Vagina (tissue), 2 donors: ENCODE data around the gene KRTAP10-7. TPM values are rescaled to one million over a fixed set of nuclear protein-coding genes. Genes with fewer than 3 reads are reported as not detected.
"Not testable (repeated sequence)": the region's sequence is repeated elsewhere in the genome, so short reads cannot be mapped to it uniquely, and the experiment has no call there.

Source experiments
- DNase-seq, 2 donors: peaks; one replicate each; pipeline ENCODE4 v3.0.0-alpha.2; 2017; ENCODE audit errors: extremely low spot score in 2 of 2
- H3K27ac ChIP-seq: fragments of 200-600 bp; sonication (generic); one replicate; pipeline ENCODE4 v1.5.1; 2019
- H3K27me3 ChIP-seq: fragments of 200-600 bp; sonication (generic); one replicate; pipeline ENCODE4 v1.5.1; 2019
- H3K36me3 ChIP-seq, 2 donors: fragments of 200-600 bp; sonication (generic); one replicate each; pipeline ENCODE4 v1.5.1; 2017 to 2019
- H3K4me1 ChIP-seq: fragments of 200-600 bp; sonication (generic); one replicate; pipeline ENCODE4 v1.5.1; 2019
- H3K4me3 ChIP-seq, 2 donors: fragments of 200-600 bp; sonication (generic); 1 replicate in 1 of 2; 2 replicates in 1 of 2; pipeline ENCODE4 v1.5.1; 2016 to 2019
- H3K9me3 ChIP-seq: fragments of 200-600 bp; sonication (generic); one replicate; pipeline ENCODE4 v1.5.1; 2019
- CTCF ChIP-seq, 3 experiments: fragments of 450-650 bp in 2 of 3; fragments of 200-600 bp in 1 of 3; sonication (generic) in 1 of 3; IDR thresholded peaks; one replicate each; pipeline ENCODE4 v1.5.1; 2017 to 2019; ENCODE audit warnings: antibody characterized with exemption in 3 of 3, mild to moderate bottlenecking in 2 of 3, moderate library complexity in 2 of 3
- POLR2A ChIP-seq, 2 donors: fragments of 450-650 bp; IDR thresholded peaks; one replicate each; pipeline ENCODE4 v1.6.1; 2017; ENCODE audit warnings: antibody characterized with exemption in 2 of 2, mild to moderate bottlenecking in 2 of 2, moderate library complexity in 2 of 2
- POLR2AphosphoS5 ChIP-seq, 2 donors: sonication (generic); formaldehyde crosslinking; IDR thresholded peaks; one replicate each; pipeline ENCODE4 v1.9.0; 2017; ENCODE audit warnings: antibody characterized with exemption in 2 of 2, mild to moderate bottlenecking in 2 of 2, low read depth in 1 of 2; ENCODE audit not compliant: insufficient read depth in 1 of 2
- intact Hi-C: fragments of 100-400 bp; cut with DNase I; formaldehyde crosslinking; loops from one replicate; pipeline ENCODE4 v1.15.1; 2023
- total RNA-seq: library from RNA; depleted of rRNA; stranded (reverse); fragments of >200 nt; gene quantifications from one replicate; pipeline ENCODE4 v1.2.3, GENCODE V29; 2016

KRTAP10-7 gene
- total RNA-seq, 1 donor from 2014 or later, result not detected

GRCh38 chr21:44626262-44626661 lies 25.9 kb downstream of the KRTAP10-7 start:
- Histone ChIP-seq H3K36me3 (no peaks in the 10 kb centered on the region), H3K4me1 (no peaks in the 10 kb centered on the region), H3K27me3 (no peaks in the 10 kb centered on the region), H3K27ac (no peak overlapping the region), H3K4me3 (no peak overlapping the region), H3K9me3 (peaks cover 6% of the 10 kb centered on the region)
- intact Hi-C loops, result no loop called here
- no peak for DNase-seq
- TF ChIP-seq POLR2AphosphoS5 (IDR thresholded peaks at IDR 0.05; ENCODE audit: insufficient read depth in 1 of 2, low read depth in 1 of 2) (no peak), CTCF (IDR thresholded peaks at IDR 0.05) (no peak), POLR2A (IDR thresholded peaks at IDR 0.05) (no peak)

- Histone ChIP-seq H3K4me3 (no peak within 1 kb of the TSS), H3K27ac (no peak within 1 kb of the TSS), H3K9me3 (peaks cover 6% of the 10 kb centered on the region), H3K27me3 (no peaks in the 10 kb centered on the region), H3K4me1 (no peaks in the 10 kb centered on the region), H3K36me3 (no peaks in the 10 kb centered on the region)
- TF ChIP-seq POLR2A (IDR thresholded peaks at IDR 0.05) (no peak), POLR2AphosphoS5 (IDR thresholded peaks at IDR 0.05; ENCODE audit: insufficient read depth in 1 of 2, low read depth in 1 of 2) (no peak), CTCF (IDR thresholded peaks at IDR 0.05) (no peak)
- intact Hi-C loops, result no loop called here
- no peak for DNase-seq
Measured at GRCh38 chr21:44626673-44627143, 26.3 kb downstream of the KRTAP10-7 start, which contains the start of gene KRTAP10-9. Gene KRTAP10-9, plus strand, starts transcription at chr21:44627093. Its CDS starts 79 bp downstream, at chr21:44627172.

GRCh38 chr21:44627181-44627822 lies 26.9 kb downstream of the KRTAP10-7 start:
- H3K4me3 ChIP-seq, H3K27ac ChIP-seq, H3K4me1 ChIP-seq, H3K27me3 ChIP-seq, H3K36me3 ChIP-seq, intact Hi-C loops, H3K9me3 ChIP-seq: not testable (repeated sequence)
- DNase-seq, result peak in 1 of 2 donors; percentile 29

- intact Hi-C loops, H3K27me3 ChIP-seq, H3K4me1 ChIP-seq, H3K9me3 ChIP-seq, H3K27ac ChIP-seq, H3K36me3 ChIP-seq, H3K4me3 ChIP-seq: not testable (repeated sequence)
- peak in 1 of 2 donors; percentile 58 for DNase-seq
Measured at GRCh38 chr21:44627831-44628233, 27.4 kb downstream of the KRTAP10-7 start.

GRCh38 chr21:44628707-44629391 lies 28.5 kb downstream of the KRTAP10-7 start:
- Histone ChIP-seq H3K27ac (no peak overlapping the region), H3K27me3 (no peaks in the 10 kb centered on the region), H3K36me3 (no peaks in the 10 kb centered on the region), H3K4me3 (no peak overlapping the region), H3K9me3 (peaks cover 4% of the 10 kb centered on the region), H3K4me1 (no peaks in the 10 kb centered on the region)
- intact Hi-C loops, result no loop called here
- no peak for DNase-seq
- TF ChIP-seq POLR2AphosphoS5 (IDR thresholded peaks at IDR 0.05; ENCODE audit: insufficient read depth in 1 of 2, low read depth in 1 of 2) (no peak), POLR2A (IDR thresholded peaks at IDR 0.05) (no peak), CTCF (IDR thresholded peaks at IDR 0.05) (no peak)

GRCh38 chr21:44630440-44630839 lies 30.0 kb downstream of the KRTAP10-7 start:
- DNase-seq, result no peak

More at GRCh38 chr21:44630440-44630839, 30.0 kb downstream of the KRTAP10-7 start:
- intact Hi-C loops, result no loop called here
- H3K4me1 ChIP-seq, result no peaks in the 10 kb centered on the region
- H3K4me3 ChIP-seq, result no peak overlapping the region
- no peak overlapping the region for H3K27ac ChIP-seq
- H3K9me3 ChIP-seq, result no peaks in the 10 kb centered on the region
- TF ChIP-seq CTCF (IDR thresholded peaks at IDR 0.05), result no peak
- no peaks in the 10 kb centered on the region for H3K27me3 ChIP-seq
- no peaks in the 10 kb centered on the region for H3K36me3 ChIP-seq
